ENCODE data around the gene GID8.

GRCh38 chr20:62947532-62948300 is 9.8 kb downstream of the GID8 start:
- TF ChIP-seq CTCF (IDR thresholded peaks at IDR 0.05) (no peak), EZH2 (IDR thresholded peaks at IDR 0.05) (no peak), EZH2phosphoT487 (IDR thresholded peaks at IDR 0.05) (no peak)

Measured in neural progenitor cell (in vitro differentiated cells).